ENCODE results near the gene DNAJC12.
"Not testable (repeated sequence)": the region's sequence is repeated elsewhere in the genome, so short reads cannot be mapped to it uniquely, and the experiment has no call there.

DNAJC12 gene

GRCh38 chr10:67835541-67836394 lies 2.2 kb downstream of the DNAJC12 start:
- H3K36me3 ChIP-seq (ENCODE audit: control insufficient read depth, insufficient read depth, low read length); H3K27ac ChIP-seq (ENCODE audit: low read depth, low read length); H3K9ac ChIP-seq (ENCODE audit: low read length); H3K4me3 ChIP-seq (ENCODE audit: low read length); H3K4me1 ChIP-seq (ENCODE audit: control insufficient read depth, insufficient read depth, low read length); H3K27me3 ChIP-seq (ENCODE audit: control insufficient read depth, insufficient read depth, low read length): not testable (repeated sequence)

DNA sequence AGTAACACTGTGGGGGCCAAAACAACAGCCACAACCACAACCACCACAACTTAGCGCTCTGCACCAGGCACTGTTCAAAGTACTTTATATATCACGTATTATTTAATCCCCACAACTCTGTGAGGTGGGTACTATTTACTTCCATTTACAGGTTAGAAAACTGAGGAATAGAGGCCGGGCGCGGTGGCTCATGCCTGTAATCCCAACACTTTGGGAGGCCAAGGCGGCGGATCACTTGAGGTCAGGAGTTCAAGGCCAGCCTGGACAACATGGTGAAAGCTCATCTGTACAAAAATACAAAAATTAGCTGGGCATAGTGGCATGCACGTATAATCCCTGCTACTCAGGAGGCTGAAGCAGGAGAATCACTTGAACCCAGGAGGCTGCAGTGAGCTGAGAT lies 3.6 kb downstream of the DNAJC12 start:
- Histone ChIP-seq H3K9ac (ENCODE audit: low read length) (no peak overlapping the region), H3K36me3 (ENCODE audit: control insufficient read depth, insufficient read depth, low read length) (no peaks in the 10 kb centered on the region), H3K4me1 (ENCODE audit: control insufficient read depth, insufficient read depth, low read length) (no peaks in the 10 kb centered on the region), H3K27me3 (ENCODE audit: control insufficient read depth, insufficient read depth, low read length) (no peaks in the 10 kb centered on the region), H3K4me3 (ENCODE audit: low read length) (no peak overlapping the region), H3K27ac (ENCODE audit: low read depth, low read length) (no peak overlapping the region)

GRCh38 chr10:67827811-67828210 lies 10.2 kb downstream of the DNAJC12 start:
- H3K27me3 ChIP-seq (ENCODE audit: control insufficient read depth, insufficient read depth, low read length): no peaks in the 10 kb centered on the region
- H3K4me3 ChIP-seq (ENCODE audit: low read length): no peak overlapping the region
- H3K4me1 ChIP-seq (ENCODE audit: control insufficient read depth, insufficient read depth, low read length): no peaks in the 10 kb centered on the region
- no peaks in the 10 kb centered on the region for H3K36me3 ChIP-seq (ENCODE audit: control insufficient read depth, insufficient read depth, low read length)
- no peak overlapping the region for H3K9ac ChIP-seq (ENCODE audit: low read length)
- no peak overlapping the region for H3K27ac ChIP-seq (ENCODE audit: low read depth, low read length)

GRCh38 chr10:67819768-67820204 lies 18.2 kb downstream of the DNAJC12 start:
- Histone ChIP-seq H3K4me3 (ENCODE audit: low read length) (no peak overlapping the region), H3K9ac (ENCODE audit: low read length) (no peak overlapping the region), H3K4me1 (ENCODE audit: control insufficient read depth, insufficient read depth, low read length) (no peaks in the 10 kb centered on the region), H3K27ac (ENCODE audit: low read depth, low read length) (no peak overlapping the region), H3K36me3 (ENCODE audit: control insufficient read depth, insufficient read depth, low read length) (no peaks in the 10 kb centered on the region), H3K27me3 (ENCODE audit: control insufficient read depth, insufficient read depth, low read length) (no peaks in the 10 kb centered on the region)

DNA sequence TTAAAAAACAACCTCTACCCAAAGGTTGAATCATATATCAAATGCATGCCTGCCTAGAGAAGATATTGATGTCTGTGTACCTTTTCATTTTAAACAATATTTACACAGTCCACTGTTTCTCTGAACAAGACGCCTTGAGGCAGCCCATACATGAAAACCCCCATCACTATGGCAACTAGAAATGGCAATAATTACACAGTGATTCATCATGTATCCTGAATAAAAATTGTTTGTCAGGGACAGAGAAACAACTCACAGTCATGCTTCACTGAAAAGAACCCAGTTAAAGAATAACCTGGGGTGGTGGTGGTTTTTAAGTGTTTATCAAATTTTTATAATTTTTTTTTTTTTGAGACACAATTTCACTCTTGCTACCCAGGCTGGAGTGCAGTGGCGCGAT lies 19.7 kb downstream of the DNAJC12 start:
- Histone ChIP-seq H3K4me3 (ENCODE audit: low read length) (no peak overlapping the region), H3K9ac (ENCODE audit: low read length) (no peak overlapping the region), H3K4me1 (ENCODE audit: control insufficient read depth, insufficient read depth, low read length) (no peaks in the 10 kb centered on the region), H3K27ac (ENCODE audit: low read depth, low read length) (no peak overlapping the region), H3K36me3 (ENCODE audit: control insufficient read depth, insufficient read depth, low read length) (no peaks in the 10 kb centered on the region), H3K27me3 (ENCODE audit: control insufficient read depth, insufficient read depth, low read length) (no peaks in the 10 kb centered on the region)

DNA sequence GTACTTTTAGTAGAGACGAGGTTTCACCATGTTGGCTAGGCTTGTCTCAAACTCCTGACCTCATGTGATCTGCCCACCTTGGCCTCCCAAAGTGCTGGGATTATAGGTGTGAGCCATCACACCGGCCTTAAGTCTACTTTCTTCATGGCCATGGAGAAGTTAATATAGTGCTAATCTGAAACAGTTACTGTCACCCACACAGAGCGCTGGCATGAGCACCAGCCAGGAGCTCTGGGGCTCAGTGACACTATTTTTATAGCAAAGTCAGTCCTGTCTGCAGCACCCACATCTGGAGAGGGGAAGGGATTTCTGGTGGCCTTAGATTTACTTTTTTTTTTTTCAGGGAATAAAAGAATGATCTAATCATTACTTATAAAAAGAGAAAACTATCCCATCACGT lies 21.3 kb downstream of the DNAJC12 start:
- no peaks in the 10 kb centered on the region for H3K27me3 ChIP-seq (ENCODE audit: control insufficient read depth, insufficient read depth, low read length)
- H3K9ac ChIP-seq (ENCODE audit: low read length): no peak overlapping the region
- H3K4me3 ChIP-seq (ENCODE audit: low read length): no peak overlapping the region
- H3K27ac ChIP-seq (ENCODE audit: low read depth, low read length): no peak overlapping the region
- no peaks in the 10 kb centered on the region for H3K4me1 ChIP-seq (ENCODE audit: control insufficient read depth, insufficient read depth, low read length)
- no peaks in the 10 kb centered on the region for H3K36me3 ChIP-seq (ENCODE audit: control insufficient read depth, insufficient read depth, low read length)

DNA sequence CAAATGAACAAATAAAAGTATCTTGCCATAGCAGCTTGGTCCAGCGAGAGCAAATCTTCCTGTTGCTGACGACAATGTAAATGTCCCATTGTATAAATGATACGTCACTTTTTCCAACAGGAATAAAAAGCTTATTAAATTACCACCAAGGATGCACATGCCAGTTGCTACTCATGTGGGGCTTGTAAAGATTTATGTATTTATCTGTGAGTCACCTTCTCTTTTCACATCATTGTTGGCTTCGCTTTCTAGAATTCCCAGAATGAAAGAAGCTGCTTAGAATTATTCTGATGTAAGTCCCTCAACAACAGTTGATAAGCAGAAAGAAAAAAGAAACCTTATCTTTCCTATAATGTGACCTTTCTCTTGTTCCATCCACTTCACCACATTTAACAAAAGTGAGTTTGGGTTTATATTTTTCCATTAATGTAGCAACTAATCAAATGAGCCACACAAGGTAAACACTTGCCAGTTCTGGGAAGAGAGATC lies 22.4 kb downstream of the DNAJC12 start:
- Histone ChIP-seq H3K36me3 (ENCODE audit: control insufficient read depth, insufficient read depth, low read length) (no peaks in the 10 kb centered on the region), H3K4me1 (ENCODE audit: control insufficient read depth, insufficient read depth, low read length) (no peaks in the 10 kb centered on the region), H3K4me3 (ENCODE audit: low read length) (no peak overlapping the region), H3K9ac (ENCODE audit: low read length) (no peak overlapping the region), H3K27me3 (ENCODE audit: control insufficient read depth, insufficient read depth, low read length) (no peaks in the 10 kb centered on the region), H3K27ac (ENCODE audit: low read depth, low read length) (no peak overlapping the region)

DNA sequence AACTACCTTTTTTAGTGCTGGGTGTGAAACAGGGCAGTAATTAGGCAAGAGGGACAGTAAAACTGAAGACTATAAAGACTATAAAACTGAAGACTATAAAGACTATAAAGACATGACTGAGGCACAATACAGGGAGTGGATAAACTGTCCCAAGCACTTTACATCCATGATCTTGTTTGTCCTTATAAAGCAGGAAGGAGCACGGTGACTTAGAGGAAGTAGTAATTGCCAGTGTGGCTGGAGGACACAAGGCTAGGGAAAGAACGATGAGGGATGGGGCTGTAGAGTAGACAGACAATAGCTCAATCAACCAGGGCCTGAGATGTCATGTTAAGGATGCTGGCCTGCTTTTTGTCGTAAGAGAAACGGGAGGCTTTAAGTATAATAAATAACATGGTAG lies 26.0 kb downstream of the DNAJC12 start:
- Histone ChIP-seq H3K4me1 (ENCODE audit: control insufficient read depth, insufficient read depth, low read length) (no peaks in the 10 kb centered on the region), H3K36me3 (ENCODE audit: control insufficient read depth, insufficient read depth, low read length) (no peaks in the 10 kb centered on the region), H3K9ac (ENCODE audit: low read length) (no peak overlapping the region), H3K4me3 (ENCODE audit: low read length) (no peak overlapping the region), H3K27ac (ENCODE audit: low read depth, low read length) (no peak overlapping the region), H3K27me3 (ENCODE audit: control insufficient read depth, insufficient read depth, low read length) (no peaks in the 10 kb centered on the region)

- H3K27ac ChIP-seq (ENCODE audit: low read depth, low read length): no peak overlapping the region
- no peaks in the 10 kb centered on the region for H3K36me3 ChIP-seq (ENCODE audit: control insufficient read depth, insufficient read depth, low read length)
- H3K4me1 ChIP-seq (ENCODE audit: control insufficient read depth, insufficient read depth, low read length): no peaks in the 10 kb centered on the region
- no peak overlapping the region for H3K4me3 ChIP-seq (ENCODE audit: low read length)
- H3K9ac ChIP-seq (ENCODE audit: low read length): no peak overlapping the region
- no peaks in the 10 kb centered on the region for H3K27me3 ChIP-seq (ENCODE audit: control insufficient read depth, insufficient read depth, low read length)
These were observed 28.9 kb downstream of the DNAJC12 start for GRCh38 chr10:67809107-67809506.

- H3K4me1 ChIP-seq (ENCODE audit: control insufficient read depth, insufficient read depth, low read length): no peaks in the 10 kb centered on the region
- H3K9ac ChIP-seq (ENCODE audit: low read length): no peak overlapping the region
- no peak overlapping the region for H3K4me3 ChIP-seq (ENCODE audit: low read length)
- no peak overlapping the region for H3K27ac ChIP-seq (ENCODE audit: low read depth, low read length)
- no peaks in the 10 kb centered on the region for H3K27me3 ChIP-seq (ENCODE audit: control insufficient read depth, insufficient read depth, low read length)
- no peaks in the 10 kb centered on the region for H3K36me3 ChIP-seq (ENCODE audit: control insufficient read depth, insufficient read depth, low read length)
These were observed 29.3 kb downstream of the DNAJC12 start for GRCh38 chr10:67808704-67809103.

GRCh38 chr10:67807855-67808456 lies 30.0 kb downstream of the DNAJC12 start:
- no peak overlapping the region for H3K27ac ChIP-seq (ENCODE audit: low read depth, low read length)
- no peak overlapping the region for H3K4me3 ChIP-seq (ENCODE audit: low read length)
- no peaks in the 10 kb centered on the region for H3K36me3 ChIP-seq (ENCODE audit: control insufficient read depth, insufficient read depth, low read length)
- H3K9ac ChIP-seq (ENCODE audit: low read length): no peak overlapping the region
- no peaks in the 10 kb centered on the region for H3K27me3 ChIP-seq (ENCODE audit: control insufficient read depth, insufficient read depth, low read length)
- no peaks in the 10 kb centered on the region for H3K4me1 ChIP-seq (ENCODE audit: control insufficient read depth, insufficient read depth, low read length)

DNA sequence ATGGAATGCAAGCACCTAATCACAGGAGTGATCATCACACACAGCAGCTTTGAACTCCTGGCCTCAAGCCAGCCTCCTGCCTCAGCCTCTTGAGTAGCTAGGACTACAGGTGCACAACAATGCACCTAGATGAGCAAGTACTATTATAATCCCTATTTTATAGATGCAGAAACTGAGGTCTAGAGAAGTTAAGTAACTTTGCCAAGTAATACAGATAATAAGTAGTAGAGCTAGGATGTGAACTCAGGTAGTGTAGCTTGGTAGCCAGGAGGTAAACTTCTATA lies 33.7 kb downstream of the DNAJC12 start:
- Histone ChIP-seq H3K4me3 (ENCODE audit: low read length) (no peak overlapping the region), H3K36me3 (ENCODE audit: control insufficient read depth, insufficient read depth, low read length) (no peaks in the 10 kb centered on the region), H3K9ac (ENCODE audit: low read length) (no peak overlapping the region), H3K27me3 (ENCODE audit: control insufficient read depth, insufficient read depth, low read length) (no peaks in the 10 kb centered on the region), H3K4me1 (ENCODE audit: control insufficient read depth, insufficient read depth, low read length) (no peaks in the 10 kb centered on the region), H3K27ac (ENCODE audit: low read depth, low read length) (no peak overlapping the region)

All from rectal smooth muscle tissue (tissue), 1 donor.